IPS-11a (cell line): Measurements from ENCODE around the gene GRIK1.

ENCODE experiments used
- H3K4me3 ChIP-seq: one replicate; pipeline ENCODE4 v1.5.1; 2013; ENCODE audit warnings: low read depth, low read length, control low read depth

GRIK1 gene

GRCh38 chr21:29675451-29675850, 264.3 kb downstream of the GRIK1 start:
- H3K4me3 ChIP-seq: no peak overlapping the region

- no peak overlapping the region for H3K4me3 ChIP-seq
These were observed 265.5 kb downstream of the GRIK1 start for GRCh38 chr21:29674343-29674742.

GRCh38 chr21:29673096-29673610, 266.6 kb downstream of the GRIK1 start:
- H3K4me3 ChIP-seq: no peak overlapping the region

- no peak overlapping the region for H3K4me3 ChIP-seq
These were observed 268.1 kb downstream of the GRIK1 start for GRCh38 chr21:29671728-29672127.

GRCh38 chr21:29670228-29670627, 269.6 kb downstream of the GRIK1 start:
- H3K4me3 ChIP-seq: no peak overlapping the region

GRCh38 chr21:29669416-29669815, 270.4 kb downstream of the GRIK1 start:
- H3K4me3 ChIP-seq: no peak overlapping the region

GRCh38 chr21:29667651-29668050, 272.1 kb downstream of the GRIK1 start:
- no peak overlapping the region for H3K4me3 ChIP-seq

- no peak overlapping the region for H3K4me3 ChIP-seq
These were observed 275.2 kb downstream of the GRIK1 start for GRCh38 chr21:29664615-29665014.

- no peak overlapping the region for H3K4me3 ChIP-seq
These were observed 277.9 kb downstream of the GRIK1 start for GRCh38 chr21:29661672-29662442.

- no peak overlapping the region for H3K4me3 ChIP-seq
These were observed 279.6 kb downstream of the GRIK1 start for GRCh38 chr21:29660047-29660720.

GRCh38 chr21:29658934-29659203, 280.9 kb downstream of the GRIK1 start:
- no peak overlapping the region for H3K4me3 ChIP-seq

GRCh38 chr21:29658177-29658933, 281.4 kb downstream of the GRIK1 start:
- no peak overlapping the region for H3K4me3 ChIP-seq

- no peak overlapping the region for H3K4me3 ChIP-seq
These were observed 282.4 kb downstream of the GRIK1 start for GRCh38 chr21:29657240-29657989.

GRCh38 chr21:29656504-29657239, 283.1 kb downstream of the GRIK1 start:
- H3K4me3 ChIP-seq: no peak overlapping the region

GRCh38 chr21:29655577-29655976, 284.2 kb downstream of the GRIK1 start:
- no peak overlapping the region for H3K4me3 ChIP-seq

- no peak overlapping the region for H3K4me3 ChIP-seq
These were observed 284.9 kb downstream of the GRIK1 start for GRCh38 chr21:29654855-29655254.

- no peak overlapping the region for H3K4me3 ChIP-seq
These were observed 285.6 kb downstream of the GRIK1 start for GRCh38 chr21:29654203-29654602.

- no peak overlapping the region for H3K4me3 ChIP-seq
These were observed 289.2 kb downstream of the GRIK1 start for GRCh38 chr21:29650523-29651022.

GRCh38 chr21:29649406-29649814, 290.4 kb downstream of the GRIK1 start:
- no peak overlapping the region for H3K4me3 ChIP-seq

- H3K4me3 ChIP-seq: no peak overlapping the region
These were observed 291.0 kb downstream of the GRIK1 start for GRCh38 chr21:29648710-29649240.
